ENCODE data around the gene OSBP2.

Gene OSBP2

GRCh38 chr22:30824096-30824495, 129.4 kb downstream of the OSBP2 start:
- TF ChIP-seq CTCF (IDR thresholded peaks at IDR 0.05): no peak
- H3K27ac ChIP-seq: no peak overlapping the region

GRCh38 chr22:30824711-30825110, 130.0 kb downstream of the OSBP2 start:
- H3K27ac ChIP-seq: no peak overlapping the region

GRCh38 chr22:30825711-30826505, 131.2 kb downstream of the OSBP2 start:
- TF ChIP-seq CTCF (IDR thresholded peaks at IDR 0.05) (no peak), ZFX (IDR thresholded peaks at IDR 0.05; ENCODE audit: borderline replicate concordance) (no peak)
- no peak overlapping the region for H3K27ac ChIP-seq

More at GRCh38 chr22:30824711-30825110, 130.0 kb downstream of the OSBP2 start:
- TF ChIP-seq ZFX (IDR thresholded peaks at IDR 0.05; ENCODE audit: borderline replicate concordance) (no peak), CTCF (IDR thresholded peaks at IDR 0.05) (no peak)

- TF ChIP-seq CTCF (IDR thresholded peaks at IDR 0.05) (no peak), ZFX (IDR thresholded peaks at IDR 0.05; ENCODE audit: borderline replicate concordance) (no peak)
- no peak overlapping the region for H3K27ac ChIP-seq
Observed at GRCh38 chr22:30826670-30827355, 132.1 kb downstream of the OSBP2 start.

- no peak overlapping the region for H3K27ac ChIP-seq
Observed at GRCh38 chr22:30827646-30828045, 133.0 kb downstream of the OSBP2 start.

GRCh38 chr22:30828187-30829155, 133.8 kb downstream of the OSBP2 start:
- no peak overlapping the region for H3K27ac ChIP-seq
- TF ChIP-seq CTCF (IDR thresholded peaks at IDR 0.05) (no peak), ZFX (IDR thresholded peaks at IDR 0.05; ENCODE audit: borderline replicate concordance) (no peak)

More at GRCh38 chr22:30827646-30828045, 133.0 kb downstream of the OSBP2 start:
- TF ChIP-seq ZFX (IDR thresholded peaks at IDR 0.05; ENCODE audit: borderline replicate concordance) (no peak), CTCF (IDR thresholded peaks at IDR 0.05) (no peak)

All from 22Rv1 (cell line).